HEK293 (cell line): ENCODE data around the gene SYT2.

Experiments
- IKZF3 ChIP-seq: fragments of 450-650 bp; IDR thresholded peaks from 2 replicates; pipeline ENCODE4 v1.5.0; 2018; ENCODE audit warnings: missing biosample characterization, mild to moderate bottlenecking, missing genetic modification characterization, moderate library complexity
- KLF9 ChIP-seq: fragments of 450-650 bp; formaldehyde crosslinking; IDR thresholded peaks from 2 replicates; pipeline ENCODE4 v1.5.1; 2016; ENCODE audit warnings: missing biosample characterization, missing genetic modification characterization, low read depth
- MYNN ChIP-seq: fragments of 450-650 bp; formaldehyde crosslinking; IDR thresholded peaks from 2 replicates; pipeline ENCODE4 v1.5.1; 2016; ENCODE audit warnings: missing biosample characterization, missing genetic modification characterization, borderline replicate concordance
- PRDM4 ChIP-seq: fragments of 450-650 bp; formaldehyde crosslinking; IDR thresholded peaks from 2 replicates; pipeline ENCODE4 v1.5.1; 2017; ENCODE audit warnings: missing biosample characterization, missing genetic modification characterization
- REST ChIP-seq: fragments of 450-650 bp; formaldehyde crosslinking; IDR thresholded peaks from 2 replicates; pipeline ENCODE4 v1.5.1; 2016; ENCODE audit warnings: missing biosample characterization, missing genetic modification characterization
- SP7 ChIP-seq: fragments of 450-650 bp; formaldehyde crosslinking; IDR thresholded peaks from 2 replicates; pipeline ENCODE4 v1.5.1; 2016; ENCODE audit warnings: missing biosample characterization, missing genetic modification characterization
- ZBTB49 ChIP-seq: fragments of 450-650 bp; formaldehyde crosslinking; IDR thresholded peaks from 2 replicates; pipeline ENCODE4 v1.5.1; 2016; ENCODE audit warnings: missing biosample characterization, missing genetic modification characterization, low read depth
- ZIC2 ChIP-seq: fragments of 450-650 bp; formaldehyde crosslinking; IDR thresholded peaks from 2 replicates; pipeline ENCODE4 v1.5.1; 2016; ENCODE audit warnings: missing biosample characterization, missing genetic modification characterization
- ZNF311 ChIP-seq: fragments of 450-650 bp; formaldehyde crosslinking; IDR thresholded peaks from 2 replicates; pipeline ENCODE4 v1.5.1; 2017; ENCODE audit warnings: missing biosample characterization, missing genetic modification characterization, borderline replicate concordance
- ZNF324 ChIP-seq: fragments of 450-650 bp; formaldehyde crosslinking; IDR thresholded peaks from 2 replicates; pipeline ENCODE4 v1.5.1; 2016; ENCODE audit warnings: missing biosample characterization, missing genetic modification characterization
- ZNF529 ChIP-seq: fragments of 450-650 bp; formaldehyde crosslinking; IDR thresholded peaks from 2 replicates; pipeline ENCODE4 v1.5.1; 2017; ENCODE audit warnings: missing genetic modification characterization, missing biosample characterization; ENCODE audit not compliant: insufficient replicate concordance
- ZNF555 ChIP-seq: fragments of 450-650 bp; formaldehyde crosslinking; conservative IDR thresholded peaks from 2 replicates; pipeline ENCODE4 v1.5.1; 2017; ENCODE audit warnings: missing biosample characterization, mild to moderate bottlenecking, missing genetic modification characterization, inconsistent platforms
- ZNF645 ChIP-seq: fragments of 450-650 bp; formaldehyde crosslinking; IDR thresholded peaks from 2 replicates; pipeline ENCODE4; 2016; ENCODE audit warnings: missing biosample characterization, missing genetic modification characterization
- ZNF792 ChIP-seq: fragments of 450-650 bp; formaldehyde crosslinking; IDR thresholded peaks from 2 replicates; pipeline ENCODE4 v1.5.1; 2016; ENCODE audit warnings: missing biosample characterization, missing genetic modification characterization
- ZSCAN30 ChIP-seq: fragments of 450-650 bp; IDR thresholded peaks from 2 replicates; pipeline ENCODE4 v1.5.1; 2018; ENCODE audit warnings: missing biosample characterization, mild to moderate bottlenecking, missing genetic modification characterization, moderate library complexity
- TF ChIP-seq, protein P1 (sequence below): fragments of 450-650 bp; formaldehyde crosslinking; IDR thresholded peaks from 2 replicates; pipeline ENCODE4 v1.5.1; 2017; ENCODE audit warnings: missing biosample characterization, missing genetic modification characterization
- TF ChIP-seq, protein P2 (sequence below): fragments of 450-650 bp; formaldehyde crosslinking; IDR thresholded peaks from 2 replicates; pipeline ENCODE4 v1.5.1; 2016; ENCODE audit warnings: missing biosample characterization, missing genetic modification characterization
- TF ChIP-seq, protein P3 (sequence below): fragments of 450-650 bp; formaldehyde crosslinking; IDR thresholded peaks from 2 replicates; pipeline ENCODE4 v1.5.1; 2016; ENCODE audit warnings: missing biosample characterization, missing genetic modification characterization

Gene SYT2

GRCh38 chr1:202589190-202589930 lies 120.9 kb downstream of the SYT2 start (continued):
- TF ChIP-seq, protein P1, sequence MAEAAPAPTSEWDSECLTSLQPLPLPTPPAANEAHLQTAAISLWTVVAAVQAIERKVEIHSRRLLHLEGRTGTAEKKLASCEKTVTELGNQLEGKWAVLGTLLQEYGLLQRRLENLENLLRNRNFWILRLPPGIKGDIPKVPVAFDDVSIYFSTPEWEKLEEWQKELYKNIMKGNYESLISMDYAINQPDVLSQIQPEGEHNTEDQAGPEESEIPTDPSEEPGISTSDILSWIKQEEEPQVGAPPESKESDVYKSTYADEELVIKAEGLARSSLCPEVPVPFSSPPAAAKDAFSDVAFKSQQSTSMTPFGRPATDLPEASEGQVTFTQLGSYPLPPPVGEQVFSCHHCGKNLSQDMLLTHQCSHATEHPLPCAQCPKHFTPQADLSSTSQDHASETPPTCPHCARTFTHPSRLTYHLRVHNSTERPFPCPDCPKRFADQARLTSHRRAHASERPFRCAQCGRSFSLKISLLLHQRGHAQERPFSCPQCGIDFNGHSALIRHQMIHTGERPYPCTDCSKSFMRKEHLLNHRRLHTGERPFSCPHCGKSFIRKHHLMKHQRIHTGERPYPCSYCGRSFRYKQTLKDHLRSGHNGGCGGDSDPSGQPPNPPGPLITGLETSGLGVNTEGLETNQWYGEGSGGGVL (tag by site-specific recombination) = peak; percentile 46; the same call in 1 of the 2 replicates
- TF ChIP-seq PRDM4 (tag by site-specific recombination) = no peak
- TF ChIP-seq ZNF792 (tag by site-specific recombination) = no peak
- TF ChIP-seq, protein P2, sequence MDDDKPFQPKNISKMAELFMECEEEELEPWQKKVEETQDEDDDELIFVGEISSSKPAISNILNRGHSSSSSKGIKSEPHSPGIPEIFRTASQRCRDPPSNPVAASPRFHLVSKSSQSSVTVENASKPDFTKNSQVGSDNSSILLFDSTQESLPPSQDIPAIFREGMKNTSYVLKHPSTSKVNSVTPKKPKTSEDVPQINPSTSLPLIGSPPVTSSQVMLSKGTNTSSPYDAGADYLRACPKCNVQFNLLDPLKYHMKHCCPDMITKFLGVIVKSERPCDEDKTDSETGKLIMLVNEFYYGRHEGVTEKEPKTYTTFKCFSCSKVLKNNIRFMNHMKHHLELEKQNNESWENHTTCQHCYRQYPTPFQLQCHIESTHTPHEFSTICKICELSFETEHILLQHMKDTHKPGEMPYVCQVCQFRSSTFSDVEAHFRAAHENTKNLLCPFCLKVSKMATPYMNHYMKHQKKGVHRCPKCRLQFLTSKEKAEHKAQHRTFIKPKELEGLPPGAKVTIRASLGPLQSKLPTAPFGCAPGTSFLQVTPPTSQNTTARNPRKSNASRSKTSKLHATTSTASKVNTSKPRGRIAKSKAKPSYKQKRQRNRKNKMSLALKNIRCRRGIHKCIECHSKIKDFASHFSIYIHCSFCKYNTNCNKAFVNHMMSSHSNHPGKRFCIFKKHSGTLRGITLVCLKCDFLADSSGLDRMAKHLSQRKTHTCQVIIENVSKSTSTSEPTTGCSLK (tag by site-specific recombination) = no peak
- peak; percentile 66 for TF ChIP-seq ZNF324 (tag by site-specific recombination)
- TF ChIP-seq, protein P3, sequence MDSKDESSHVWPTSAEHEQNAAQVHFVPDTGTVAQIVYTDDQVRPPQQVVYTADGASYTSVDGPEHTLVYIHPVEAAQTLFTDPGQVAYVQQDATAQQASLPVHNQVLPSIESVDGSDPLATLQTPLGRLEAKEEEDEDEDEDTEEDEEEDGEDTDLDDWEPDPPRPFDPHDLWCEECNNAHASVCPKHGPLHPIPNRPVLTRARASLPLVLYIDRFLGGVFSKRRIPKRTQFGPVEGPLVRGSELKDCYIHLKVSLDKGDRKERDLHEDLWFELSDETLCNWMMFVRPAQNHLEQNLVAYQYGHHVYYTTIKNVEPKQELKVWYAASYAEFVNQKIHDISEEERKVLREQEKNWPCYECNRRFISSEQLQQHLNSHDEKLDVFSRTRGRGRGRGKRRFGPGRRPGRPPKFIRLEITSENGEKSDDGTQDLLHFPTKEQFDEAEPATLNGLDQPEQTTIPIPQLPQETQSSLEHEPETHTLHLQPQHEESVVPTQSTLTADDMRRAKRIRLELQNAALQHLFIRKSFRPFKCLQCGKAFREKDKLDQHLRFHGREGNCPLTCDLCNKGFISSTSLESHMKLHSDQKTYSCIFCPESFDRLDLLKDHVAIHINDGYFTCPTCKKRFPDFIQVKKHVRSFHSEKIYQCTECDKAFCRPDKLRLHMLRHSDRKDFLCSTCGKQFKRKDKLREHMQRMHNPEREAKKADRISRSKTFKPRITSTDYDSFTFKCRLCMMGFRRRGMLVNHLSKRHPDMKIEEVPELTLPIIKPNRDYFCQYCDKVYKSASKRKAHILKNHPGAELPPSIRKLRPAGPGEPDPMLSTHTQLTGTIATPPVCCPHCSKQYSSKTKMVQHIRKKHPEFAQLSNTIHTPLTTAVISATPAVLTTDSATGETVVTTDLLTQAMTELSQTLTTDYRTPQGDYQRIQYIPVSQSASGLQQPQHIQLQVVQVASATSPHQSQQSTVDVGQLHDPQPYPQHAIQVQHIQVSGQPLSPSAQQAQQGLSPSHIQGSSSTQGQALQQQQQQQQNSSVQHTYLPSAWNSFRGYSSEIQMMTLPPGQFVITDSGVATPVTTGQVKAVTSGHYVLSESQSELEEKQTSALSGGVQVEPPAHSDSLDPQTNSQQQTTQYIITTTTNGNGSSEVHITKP (tag by site-specific recombination) = peak; percentile 63
- TF ChIP-seq ZBTB49 = no peak
- no peak for TF ChIP-seq ZNF645 (tag by site-specific recombination)
- TF ChIP-seq MYNN = no peak
- no peak; the same call in 1 of the 2 replicates for TF ChIP-seq ZIC2 (tag by site-specific recombination)
- no peak for TF ChIP-seq IKZF3 (tag by site-specific recombination)
- TF ChIP-seq REST (tag by site-specific recombination) = no peak
- no peak for TF ChIP-seq KLF9
- no peak for TF ChIP-seq ZNF529 (tag by site-specific recombination)
- TF ChIP-seq SP7 (tag by site-specific recombination) = peak; percentile 89
- TF ChIP-seq ZNF311 (tag by site-specific recombination) = no peak
- TF ChIP-seq ZNF555 (tag by site-specific recombination) = 0 out of 2 replicates have a peak, but pooled peaks have one; percentile 3
- no peak for TF ChIP-seq ZSCAN30
